ENCODE data around the gene OR10G8.
"Not testable (repeated sequence)": the region's sequence is repeated elsewhere in the genome, so short reads cannot be mapped to it uniquely, and the experiment has no call there.

Gene OR10G8, protein sequence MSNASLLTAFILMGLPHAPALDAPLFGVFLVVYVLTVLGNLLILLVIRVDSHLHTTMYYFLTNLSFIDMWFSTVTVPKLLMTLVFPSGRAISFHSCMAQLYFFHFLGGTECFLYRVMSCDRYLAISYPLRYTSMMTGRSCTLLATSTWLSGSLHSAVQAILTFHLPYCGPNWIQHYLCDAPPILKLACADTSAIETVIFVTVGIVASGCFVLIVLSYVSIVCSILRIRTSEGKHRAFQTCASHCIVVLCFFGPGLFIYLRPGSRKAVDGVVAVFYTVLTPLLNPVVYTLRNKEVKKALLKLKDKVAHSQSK

DNA sequence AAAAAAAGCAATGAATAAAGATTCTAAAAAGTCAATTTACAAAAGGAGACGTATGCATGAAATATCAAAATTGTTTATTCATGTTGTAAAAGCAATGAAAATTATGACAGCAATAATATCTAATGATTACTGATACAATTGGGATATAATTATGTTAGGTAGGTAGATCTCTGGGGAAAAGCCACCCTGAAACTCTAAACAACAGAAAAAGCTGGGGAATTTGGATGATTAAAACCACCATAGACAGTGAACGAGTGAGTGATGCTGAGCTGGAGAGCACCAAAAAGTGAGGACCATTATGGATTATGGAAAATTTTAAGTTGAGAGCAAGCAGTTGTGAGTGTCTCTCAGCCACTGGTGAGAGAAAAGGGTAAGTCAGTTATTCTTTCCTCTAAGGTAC is at the start of gene OR10G8:
TSS of gene OR10G8 (plus strand) at position 301 of the 400 bp plus-strand sequence. CDS start 2,825 bp downstream, outside the sequence.
- no peak for DNase-seq

DNA sequence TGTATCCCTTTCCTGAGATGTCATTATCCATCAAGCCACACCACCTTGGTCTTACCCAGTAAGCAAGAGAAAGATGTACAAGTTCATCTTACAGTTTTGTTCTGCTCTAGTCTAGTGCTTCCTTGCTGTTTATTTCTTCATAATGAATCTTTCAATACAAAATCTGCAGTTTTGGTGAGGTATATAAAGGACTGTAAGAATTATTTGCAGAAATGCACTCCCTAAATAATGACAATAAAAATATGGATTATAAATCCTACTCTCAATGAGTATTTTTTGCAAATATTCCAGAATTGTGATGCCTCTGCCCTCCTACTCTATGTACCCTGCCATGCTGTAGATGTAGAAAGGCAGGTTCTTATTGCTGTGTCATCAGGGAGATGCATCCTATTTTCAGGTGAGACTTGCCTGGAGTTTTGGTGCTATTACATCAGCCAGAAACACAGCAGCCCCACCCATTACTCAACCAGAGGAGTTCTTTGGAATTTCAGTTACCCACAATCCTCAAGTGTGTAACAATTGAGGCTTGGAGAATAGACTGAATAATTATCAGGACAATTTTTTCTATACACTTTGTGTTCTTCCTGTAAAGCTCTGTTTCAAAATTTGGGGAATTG is 48.8 kb upstream of the OR10G8 start, which contains the start of gene OR10S1:
TSS of gene OR10S1 (minus strand) at position 51 of the 617 bp plus-strand sequence. CDS start 117 bp downstream, outside the sequence.
- DNase-seq = no peak

DNA sequence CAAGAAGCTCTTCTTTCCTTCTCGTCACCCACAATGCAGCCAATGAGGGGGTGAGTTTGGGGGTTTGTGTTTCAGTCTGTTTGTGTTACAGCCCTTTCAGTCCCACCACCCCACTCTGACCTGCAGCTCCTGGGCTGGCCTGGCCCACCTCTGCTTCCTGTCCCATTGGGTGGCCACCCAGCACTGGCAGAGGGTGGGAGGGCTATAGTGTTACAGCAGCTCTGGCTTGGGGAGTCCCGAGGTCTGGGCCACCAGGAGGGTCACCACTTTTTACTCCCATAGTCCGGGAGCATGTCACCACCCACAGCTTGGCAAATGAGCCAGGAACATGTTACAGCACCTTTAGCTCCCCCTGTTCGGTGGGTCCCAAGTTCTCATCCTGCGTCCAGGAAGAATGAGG is 47.3 kb upstream of the OR10G8 start:
- no peak for DNase-seq

DNA sequence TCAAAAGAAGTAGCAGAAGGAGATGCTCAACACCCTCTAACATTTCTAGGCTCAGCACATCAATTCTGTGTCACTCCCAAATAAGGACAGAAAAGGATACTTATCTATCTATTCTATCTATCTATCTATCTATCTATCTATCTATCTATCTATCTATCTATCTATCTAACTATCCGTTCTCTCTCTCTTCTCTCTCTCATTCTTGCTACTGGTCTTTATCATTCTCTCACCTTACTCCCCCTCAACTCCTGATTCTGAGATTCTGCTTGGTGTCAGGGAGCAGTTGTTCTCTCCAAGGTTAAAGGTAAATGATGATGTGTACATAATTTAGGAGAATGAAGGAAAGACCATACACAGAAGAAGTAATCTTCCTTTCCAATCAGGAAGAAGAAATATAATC is 31.5 kb upstream of the OR10G8 start, which contains the start of gene OR10G6:
TSS of gene OR10G6 (minus strand) at position 43 of the 400 bp plus-strand sequence. CDS start at position 43, 0 bp downstream.
- DNase-seq = no peak

DNA sequence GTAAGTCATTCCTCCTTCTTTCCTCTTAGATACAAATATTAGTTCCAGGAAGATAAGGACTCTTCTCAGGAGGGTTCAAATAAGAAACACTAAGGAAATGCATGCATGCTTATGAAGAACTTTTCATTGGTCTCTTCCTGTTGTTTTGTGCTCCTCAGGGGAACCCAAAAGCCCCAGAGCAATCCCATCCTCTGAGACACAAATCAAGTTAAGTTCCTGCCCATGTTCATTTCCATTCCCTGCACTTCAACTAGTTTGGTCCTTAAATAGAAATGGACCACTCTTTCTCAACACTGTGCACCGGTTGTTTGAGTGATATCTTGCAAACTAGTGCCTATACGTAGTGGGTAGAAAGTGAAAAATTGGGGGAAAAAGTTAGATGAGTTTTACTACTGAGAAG is 13.9 kb upstream of the OR10G8 start, which contains the start of gene OR10G4:
TSS of gene OR10G4 (plus strand) at position 301 of the 400 bp plus-strand sequence. CDS start 2,578 bp downstream, outside the sequence.
- no peak for DNase-seq

DNA sequence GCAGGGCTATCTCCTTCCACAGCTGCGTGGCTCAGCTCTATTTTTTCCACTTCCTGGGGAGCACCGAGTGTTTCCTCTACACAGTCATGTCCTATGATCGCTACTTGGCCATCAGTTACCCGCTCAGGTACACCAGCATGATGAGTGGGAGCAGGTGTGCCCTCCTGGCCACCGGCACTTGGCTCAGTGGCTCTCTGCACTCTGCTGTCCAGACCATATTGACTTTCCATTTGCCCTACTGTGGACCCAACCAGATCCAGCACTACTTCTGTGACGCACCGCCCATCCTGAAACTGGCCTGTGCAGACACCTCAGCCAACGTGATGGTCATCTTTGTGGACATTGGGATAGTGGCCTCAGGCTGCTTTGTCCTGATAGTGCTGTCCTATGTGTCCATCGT is 10.8 kb upstream of the OR10G8 start:
- DNase-seq = not testable (repeated sequence)

DNA sequence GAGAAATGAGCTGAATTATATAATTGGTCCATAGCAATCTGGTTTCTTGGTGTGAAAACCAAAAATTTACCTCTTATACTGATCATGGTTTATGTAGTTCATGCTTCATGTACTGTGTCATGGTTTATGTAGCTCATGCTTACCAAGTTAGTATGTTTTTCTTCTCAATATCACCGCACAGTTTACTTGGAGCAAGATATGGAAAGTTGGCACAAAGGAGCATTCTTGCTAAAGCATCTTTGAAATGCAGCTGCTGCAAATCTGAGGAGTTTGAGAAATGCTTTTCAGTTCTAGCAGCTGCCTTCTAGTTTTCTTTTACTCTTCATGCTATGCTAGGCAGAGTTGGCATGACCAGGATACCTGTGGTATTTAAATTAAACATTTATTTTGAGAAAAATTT is 10.1 kb downstream of the OR10G8 start:
- no peak for DNase-seq

DNA sequence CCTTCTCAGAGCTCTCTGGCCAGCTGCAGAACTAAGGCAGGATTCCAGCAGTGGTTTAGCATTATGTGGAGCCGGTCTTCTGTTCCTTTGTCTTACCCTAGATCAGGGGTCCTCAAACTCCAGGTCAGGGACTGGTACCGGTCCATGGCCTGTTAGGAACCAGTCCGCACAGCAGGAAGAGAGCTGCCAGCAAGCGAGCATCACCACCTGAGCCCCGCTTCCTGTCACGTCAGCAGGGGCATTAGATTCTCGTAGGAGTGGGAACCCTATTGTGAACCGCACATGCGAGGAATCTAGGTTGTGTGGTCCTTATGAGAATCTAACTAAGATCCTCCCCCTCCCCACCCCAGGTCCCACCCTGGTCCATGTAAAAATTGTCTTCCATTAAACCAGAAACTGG is 13.0 kb downstream of the OR10G8 start:
- no peak for DNase-seq

DNA sequence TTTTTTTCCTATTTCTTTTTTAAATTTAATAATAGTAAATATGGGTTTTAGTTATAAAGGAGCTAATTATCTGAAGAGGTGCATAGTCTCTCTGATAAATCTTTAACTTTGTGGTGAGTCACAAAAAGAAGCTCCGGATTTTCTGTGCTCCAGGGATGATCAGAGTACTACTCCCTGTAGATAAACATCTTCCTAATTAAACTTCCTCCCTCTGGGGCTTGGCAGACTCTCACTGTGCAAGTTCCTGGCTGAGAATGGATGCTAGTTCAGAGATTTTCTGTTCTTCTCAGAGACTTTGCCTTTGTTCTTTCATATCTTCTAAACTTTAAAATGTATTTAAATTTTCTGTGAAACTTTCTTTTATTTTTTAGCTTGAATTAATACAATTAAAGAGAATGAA is 14.7 kb downstream of the OR10G8 start, which contains the start of gene OR10G7:
TSS of gene OR10G7 (minus strand) at position 72 of the 400 bp plus-strand sequence. CDS start 2,324 bp downstream, outside the sequence.
- DNase-seq = no peak

DNA sequence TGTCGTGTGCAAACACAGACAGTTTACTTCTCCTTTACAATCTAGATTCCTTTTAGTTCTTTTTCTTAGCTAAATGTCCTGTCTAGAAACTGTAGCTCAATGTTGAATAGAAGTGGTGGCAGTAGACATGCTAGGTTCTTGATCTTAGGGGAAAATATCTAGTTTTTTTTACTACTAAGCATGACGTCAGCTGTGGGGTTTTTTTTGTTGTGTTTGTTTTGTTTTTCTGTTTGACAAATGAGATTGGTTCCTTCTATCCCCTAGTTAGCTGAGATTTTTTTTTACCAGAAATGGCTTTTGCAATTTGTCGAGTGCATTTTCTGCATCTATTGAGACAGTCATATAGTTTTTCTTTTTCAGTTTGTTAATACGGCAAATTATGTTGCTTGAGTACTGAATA is 16.8 kb downstream of the OR10G8 start:
- DNase-seq = no peak

DNA sequence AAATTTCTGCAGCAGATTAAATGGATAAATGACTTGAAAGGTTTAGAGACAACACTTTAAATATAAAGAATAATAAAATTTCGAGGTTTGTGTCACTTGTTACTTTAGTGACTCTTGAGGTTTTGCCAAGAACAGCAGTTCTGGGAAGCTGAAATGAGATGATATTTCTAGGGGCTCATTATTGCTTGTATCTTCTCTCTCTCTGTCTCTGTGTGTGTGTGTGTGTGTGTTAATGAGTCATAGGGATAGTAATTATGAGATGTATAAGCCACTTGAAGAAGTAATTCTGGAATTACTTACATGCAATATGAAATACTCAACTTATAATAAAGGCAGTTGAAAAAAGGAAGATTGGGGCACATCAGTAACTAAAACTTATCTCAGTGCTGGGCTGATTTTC is 24.1 kb downstream of the OR10G8 start:
- DNase-seq = no peak

DNA sequence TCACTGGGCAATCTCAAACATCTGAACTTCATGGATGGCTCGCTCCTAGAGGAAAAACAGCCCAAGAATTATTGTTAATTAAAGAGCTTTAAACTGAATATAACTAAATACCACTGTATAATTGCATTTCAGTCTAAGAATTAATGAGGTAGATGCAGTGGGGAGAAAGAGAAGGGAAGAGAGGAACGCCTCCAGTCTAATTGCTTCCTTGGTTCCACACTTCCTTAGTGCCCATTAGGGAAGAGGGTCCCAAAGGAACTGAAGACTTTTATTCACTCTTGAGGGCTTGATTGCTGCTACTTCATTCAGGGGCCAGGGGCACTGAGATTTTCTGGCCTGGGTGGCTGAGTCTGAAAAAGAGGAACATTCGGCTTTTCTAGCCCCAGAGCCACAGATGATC is 26.4 kb downstream of the OR10G8 start:
- no peak for DNase-seq

DNA sequence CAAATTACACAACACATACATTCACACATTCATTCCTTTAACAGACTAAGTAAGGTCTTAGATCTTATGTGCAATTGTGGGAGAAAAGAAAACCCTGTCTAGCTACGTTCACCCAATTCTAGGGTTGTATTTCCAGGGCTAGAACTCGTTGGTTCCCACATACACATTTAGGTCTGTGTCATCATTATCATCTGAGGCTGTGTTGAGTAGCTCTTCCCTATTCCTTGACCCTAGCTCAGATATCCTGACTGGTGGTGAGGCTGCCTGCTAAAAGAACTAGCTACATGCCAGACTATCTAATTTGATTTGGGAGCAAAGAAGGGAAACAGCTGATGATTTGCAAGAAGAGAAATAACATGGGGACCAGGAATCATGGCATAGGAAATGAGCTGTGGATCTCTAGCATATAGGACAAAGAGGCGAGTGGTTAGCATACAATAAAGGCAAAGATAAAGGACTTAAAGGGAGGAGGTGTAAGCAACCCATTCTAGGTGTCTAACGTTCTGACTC is 42.1 kb downstream of the OR10G8 start:
- no peak for DNase-seq

DNA sequence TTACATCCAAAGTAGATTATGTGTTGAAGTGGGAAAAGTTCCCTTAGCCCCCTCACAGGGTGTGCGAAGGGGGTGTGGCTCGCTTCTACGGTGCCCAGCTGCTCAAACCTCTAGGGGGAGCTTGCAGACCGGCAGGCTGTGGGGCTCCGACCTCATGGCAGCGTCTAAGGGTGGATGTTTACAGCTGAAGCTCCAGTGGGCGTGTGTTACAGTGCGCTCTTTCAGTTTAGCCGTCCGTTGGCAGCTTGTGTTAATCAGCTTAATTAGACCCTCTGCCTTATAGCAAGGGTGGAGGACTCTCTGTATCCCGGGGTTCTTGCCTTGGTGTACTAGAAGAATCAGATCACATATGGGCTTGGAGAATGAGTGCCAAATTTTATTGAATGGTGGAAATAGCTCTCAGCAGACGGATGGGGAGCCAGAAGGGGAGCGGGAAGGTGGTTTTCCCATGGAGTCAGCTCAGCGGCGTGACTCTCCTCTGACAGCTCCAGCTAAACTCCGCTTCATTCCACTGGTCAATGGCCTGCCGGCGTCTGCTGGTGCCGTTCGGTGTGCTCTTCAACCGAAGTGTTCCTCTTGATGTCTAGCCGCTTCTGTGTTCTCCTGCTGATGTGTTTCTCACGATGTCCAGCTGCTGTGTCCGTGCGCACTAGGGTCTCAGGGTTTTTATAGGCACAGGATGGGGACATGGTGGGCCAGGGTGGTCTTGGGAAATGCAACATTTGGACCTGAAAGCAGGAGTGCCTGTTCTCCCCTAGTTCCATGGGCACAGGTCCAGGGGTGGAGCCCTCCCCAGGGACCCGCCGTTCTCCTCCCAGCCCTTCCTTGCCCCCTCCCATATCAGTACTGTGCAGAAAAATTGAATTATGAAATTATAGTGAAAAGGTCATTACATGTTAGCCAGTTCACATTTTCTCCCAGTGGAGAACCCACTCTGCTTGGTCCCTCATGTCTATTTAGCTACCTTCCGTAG is 43.1 kb downstream of the OR10G8 start:
- no peak for DNase-seq

DNA sequence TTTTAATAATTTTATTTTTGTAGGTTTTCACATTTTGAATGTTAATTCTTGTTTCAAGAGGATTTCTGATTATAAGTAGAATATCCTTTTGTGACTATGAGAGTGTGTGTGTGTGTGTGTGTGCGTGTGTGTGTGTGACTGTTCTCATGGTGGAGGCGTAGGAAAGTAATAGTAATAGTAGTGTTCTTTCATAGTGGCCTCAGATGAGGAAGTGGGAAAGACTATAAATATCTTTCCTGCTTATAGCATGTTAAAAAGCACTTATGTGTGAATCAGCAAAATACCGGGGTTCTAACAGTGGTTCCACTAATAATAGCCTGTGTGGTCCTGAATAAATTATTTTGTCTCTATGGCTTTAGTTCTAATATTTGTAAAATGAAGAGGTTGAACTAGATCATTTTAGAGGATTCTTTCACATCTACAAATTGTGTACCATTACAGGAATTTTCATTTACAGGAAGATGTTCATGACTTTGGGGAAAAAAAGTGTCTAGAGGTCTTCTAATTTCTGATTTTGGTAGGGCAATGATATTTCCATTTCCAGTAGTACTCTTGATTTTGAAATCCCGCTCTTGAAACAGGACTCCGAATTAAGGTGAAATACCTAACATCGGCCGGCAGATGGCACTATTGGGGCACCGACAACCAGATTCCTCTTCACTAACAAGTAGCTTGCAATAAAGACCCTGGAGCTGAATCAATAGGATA is 44.5 kb downstream of the OR10G8 start:
- no peak for DNase-seq

DNA sequence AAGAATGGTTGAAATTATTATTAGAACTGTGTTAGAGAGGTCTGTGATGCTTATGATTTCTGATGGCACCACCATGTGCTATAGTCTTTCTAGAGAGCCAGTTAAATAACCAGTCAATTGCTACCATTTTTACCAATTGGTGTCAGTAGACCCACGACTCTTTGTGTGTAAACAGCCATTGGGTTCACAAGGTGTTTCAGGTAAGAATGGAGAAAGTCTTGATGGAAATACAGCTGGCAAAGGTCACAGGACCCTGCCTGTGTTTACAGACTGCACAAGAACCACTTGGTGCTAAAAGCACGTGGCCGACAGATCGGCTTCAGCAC is 45.0 kb downstream of the OR10G8 start:
- DNase-seq = no peak

DNA sequence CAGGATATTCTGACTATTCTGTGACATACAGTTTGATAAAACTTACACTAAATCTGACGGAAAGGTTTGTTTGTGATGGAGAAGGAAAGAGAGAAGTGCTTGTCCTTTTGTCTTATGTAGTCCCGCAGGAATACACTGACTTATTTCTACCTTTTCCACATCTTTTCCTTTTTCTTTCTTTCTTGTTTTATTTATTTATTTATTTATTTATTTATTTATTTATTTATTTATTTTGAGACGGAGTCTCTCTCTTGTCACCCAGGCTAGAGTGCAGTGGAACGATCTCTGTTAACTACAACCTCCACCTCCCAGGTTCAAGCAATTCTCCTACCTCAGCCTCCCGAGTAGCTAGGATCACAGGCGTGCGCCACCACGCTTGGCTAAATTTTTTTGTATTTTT is 45.5 kb downstream of the OR10G8 start:
- DNase-seq = no peak

DNA sequence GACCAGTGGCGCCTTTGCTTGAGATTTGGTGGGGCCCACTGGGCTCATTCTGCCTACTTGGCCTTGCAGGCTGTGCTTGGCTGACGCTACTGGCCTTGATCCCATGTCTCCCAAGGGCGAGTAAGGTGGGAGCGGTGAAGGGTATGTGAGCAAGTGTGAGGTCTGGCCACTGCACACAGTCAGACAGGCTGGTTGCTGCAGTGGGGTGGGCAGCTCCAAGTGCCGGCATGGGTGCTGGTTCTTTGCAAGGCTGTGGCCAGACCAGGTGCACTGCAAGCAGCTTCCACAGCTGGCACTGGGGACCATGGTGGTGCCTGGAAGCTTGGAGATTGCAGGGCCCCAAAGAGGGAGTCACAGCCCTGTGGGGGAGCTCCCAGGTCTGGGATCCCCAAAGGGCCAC is 48.0 kb downstream of the OR10G8 start:
- no peak for DNase-seq

DNA sequence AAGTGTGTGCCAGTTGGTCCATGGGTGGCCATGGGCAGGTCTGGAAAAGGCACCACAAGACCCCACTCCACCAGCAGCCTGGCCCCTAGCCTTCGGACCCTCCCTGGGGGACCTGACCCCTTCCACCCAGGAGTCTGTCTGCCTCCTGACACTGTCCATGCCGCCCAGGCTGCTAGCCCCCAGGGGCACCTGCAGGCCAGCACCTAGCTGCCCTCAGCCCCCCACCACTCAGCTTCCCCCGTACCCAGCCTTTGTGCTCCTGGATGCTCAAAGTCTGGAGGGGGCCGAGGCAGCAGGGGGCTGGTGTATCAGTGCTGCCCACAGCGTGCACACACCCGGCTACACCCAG is 48.9 kb downstream of the OR10G8 start:
- no peak for DNase-seq

DNA sequence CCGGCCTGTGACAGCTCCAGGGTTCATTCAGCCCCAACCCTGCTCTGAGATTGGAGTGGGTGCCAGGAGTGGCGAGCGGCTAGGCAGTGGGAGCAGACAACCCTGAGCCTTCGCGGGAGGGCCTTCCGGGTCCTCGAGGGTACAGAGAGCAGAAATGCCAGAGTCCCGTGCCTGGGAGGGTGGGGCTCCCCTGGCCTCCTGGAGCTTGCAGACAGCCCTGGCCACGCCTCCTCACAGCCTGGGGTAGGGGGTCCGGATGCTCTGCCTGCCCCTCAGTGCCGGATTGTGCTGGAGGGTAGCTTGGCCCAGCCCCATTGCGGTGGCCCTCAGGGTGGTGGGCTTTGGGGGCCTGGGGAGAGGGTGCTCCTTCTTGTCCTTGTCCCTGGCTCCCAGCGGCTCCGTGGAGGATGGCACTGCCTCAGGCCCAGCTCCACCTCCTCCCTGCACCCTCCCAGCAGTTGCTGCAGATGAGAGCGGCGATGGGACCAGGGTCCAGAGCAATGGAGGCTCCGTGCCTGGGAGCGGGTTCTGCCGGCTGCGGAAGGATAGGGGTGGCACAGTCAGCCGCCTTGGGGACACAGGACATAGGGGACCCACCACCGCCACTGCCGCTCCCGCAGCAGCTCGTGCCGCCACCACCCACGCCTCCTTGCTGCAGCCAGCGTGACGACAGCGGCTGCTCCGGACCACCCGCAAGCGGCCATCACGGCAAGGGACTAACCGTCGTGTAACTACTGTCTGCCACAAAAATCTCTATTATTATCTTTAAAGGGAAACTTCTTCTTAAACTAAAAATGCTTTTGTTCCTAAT is 49.4 kb downstream of the OR10G8 start:
- no peak for DNase-seq

DNA sequence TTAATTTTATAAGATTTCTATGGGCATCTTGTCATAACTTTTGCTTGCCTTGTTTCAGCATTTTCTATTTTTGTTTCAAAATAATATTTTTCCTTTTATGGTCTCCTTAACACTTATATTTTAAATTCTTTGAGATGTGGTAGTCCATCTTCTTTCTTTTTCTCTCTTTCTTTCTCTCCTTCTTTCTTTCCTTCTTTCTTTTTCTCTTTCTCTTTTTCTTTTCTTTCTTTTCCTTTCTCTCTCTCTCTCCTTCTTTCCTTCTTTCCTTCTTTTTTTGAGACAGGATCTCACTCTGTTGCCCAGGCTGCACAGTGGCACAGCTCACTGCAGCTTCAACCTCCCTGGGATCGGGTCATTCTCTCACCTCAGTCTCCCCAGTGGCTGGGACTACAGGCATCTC is 50.7 kb downstream of the OR10G8 start:
- DNase-seq = no peak

Measured in cerebellar nuclear complex (tissue), 1 donor.